SK-N-SH treated with all-trans-retinoic acid at 6 μM for 48 hours (cell line): ENCODE measurements around the gene FTO.

Experiments used
- ARNTL ChIP-seq: fragments of 450-650 bp; formaldehyde crosslinking; IDR thresholded peaks from 2 replicates; pipeline ENCODE4 v1.5.0; 2020; ENCODE audit warnings: low read depth, mild to moderate bottlenecking, moderate library complexity, borderline replicate concordance
- CREB5 ChIP-seq: fragments of 250-450 bp; sonication (Bioruptor Pico); IDR thresholded peaks from 2 replicates; pipeline ENCODE4 v1.5.1; 2020; ENCODE audit warnings: low read depth, mild to moderate bottlenecking, moderate library complexity
- CSDC2 ChIP-seq: fragments of 250-450 bp; sonication (Bioruptor Pico); IDR thresholded peaks from 2 replicates; pipeline ENCODE4 v1.5.0; 2020; ENCODE audit warnings: mild to moderate bottlenecking, moderate library complexity
- CSRNP3 ChIP-seq: fragments of 250-450 bp; sonication (Bioruptor Pico); IDR thresholded peaks from 2 replicates; pipeline ENCODE4 v1.5.1; 2021; ENCODE audit warnings: mild to moderate bottlenecking, moderate library complexity
- PATZ1 ChIP-seq: fragments of 250-450 bp; sonication (Bioruptor Pico); IDR thresholded peaks from 2 replicates; pipeline ENCODE4 v1.8.0; 2020; ENCODE audit warnings: mild to moderate bottlenecking, moderate library complexity, borderline replicate concordance
- PPARA ChIP-seq: fragments of 250-450 bp; sonication (Bioruptor Pico); IDR thresholded peaks from 2 replicates; pipeline ENCODE4 v1.5.0; 2020; ENCODE audit warnings: mild to moderate bottlenecking, borderline replicate concordance
- RARB ChIP-seq: fragments of 250-450 bp; sonication (Bioruptor Pico); IDR thresholded peaks from 2 replicates; pipeline ENCODE4 v1.8.0; 2021; ENCODE audit warnings: mild to moderate bottlenecking, moderate library complexity
- SNAI2 ChIP-seq: fragments of 250-450 bp; sonication (Bioruptor Pico); IDR thresholded peaks from 2 replicates; pipeline ENCODE4 v1.5.0; 2020; ENCODE audit warnings: mild to moderate bottlenecking, moderate library complexity
- ZC3H10 ChIP-seq: fragments of 250-450 bp; sonication (Bioruptor Pico); IDR thresholded peaks from 2 replicates; pipeline ENCODE4 v1.5.1; 2021; ENCODE audit warnings: mild to moderate bottlenecking, moderate library complexity
- ZFP3 ChIP-seq: fragments of 250-450 bp; sonication (Bioruptor Pico); IDR thresholded peaks from 2 replicates; pipeline ENCODE4 v1.5.0; 2020; ENCODE audit warnings: mild to moderate bottlenecking, moderate library complexity
- ZFP30 ChIP-seq: fragments of 450-650 bp; formaldehyde crosslinking; IDR thresholded peaks from 2 replicates; pipeline ENCODE4 v1.5.0; 2022; ENCODE audit warnings: mild to moderate bottlenecking, moderate library complexity
- ZNF8 ChIP-seq: fragments of 450-650 bp; formaldehyde crosslinking; IDR thresholded peaks from 2 replicates; pipeline ENCODE4 v1.5.0; 2020; ENCODE audit warnings: mild to moderate bottlenecking, moderate library complexity
- TF ChIP-seq, protein P1 (sequence below): fragments of 250-450 bp; sonication (Bioruptor Pico); IDR thresholded peaks from 2 replicates; pipeline ENCODE4 v1.5.0; 2020; ENCODE audit warnings: mild to moderate bottlenecking, moderate library complexity

DNA sequence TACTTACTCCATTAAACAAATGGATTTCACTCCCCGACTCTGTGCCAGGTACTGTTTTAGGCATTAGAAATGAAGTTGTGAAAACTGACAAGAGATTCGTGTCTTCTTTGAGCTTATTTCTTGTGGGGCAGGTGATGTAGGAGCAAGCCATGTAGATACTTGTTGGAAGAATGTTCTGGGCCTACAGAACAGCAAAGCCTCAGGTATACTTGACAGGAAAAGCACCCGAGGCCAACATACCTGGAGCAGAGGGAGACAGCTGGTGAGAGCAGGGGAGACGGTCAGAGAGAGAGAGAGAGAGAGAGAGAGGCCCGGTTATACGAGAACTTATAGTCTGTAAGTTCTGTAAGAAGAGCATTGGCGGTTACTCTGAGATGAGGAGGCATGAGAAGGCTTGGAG, 110.8 kb downstream of the FTO start:
- no peak for TF ChIP-seq CREB5 (CRISPR knock-in tag)
- no peak for TF ChIP-seq ZC3H10 (CRISPR knock-in tag)
- TF ChIP-seq ARNTL (CRISPR knock-in tag): no peak
- no peak for TF ChIP-seq PATZ1 (CRISPR knock-in tag)
- TF ChIP-seq CSRNP3 (CRISPR knock-in tag): no peak
- TF ChIP-seq ZFP3 (CRISPR knock-in tag): no peak
- TF ChIP-seq RARB (CRISPR knock-in tag): no peak
- no peak for TF ChIP-seq PPARA (CRISPR knock-in tag)
- TF ChIP-seq, protein P1, sequence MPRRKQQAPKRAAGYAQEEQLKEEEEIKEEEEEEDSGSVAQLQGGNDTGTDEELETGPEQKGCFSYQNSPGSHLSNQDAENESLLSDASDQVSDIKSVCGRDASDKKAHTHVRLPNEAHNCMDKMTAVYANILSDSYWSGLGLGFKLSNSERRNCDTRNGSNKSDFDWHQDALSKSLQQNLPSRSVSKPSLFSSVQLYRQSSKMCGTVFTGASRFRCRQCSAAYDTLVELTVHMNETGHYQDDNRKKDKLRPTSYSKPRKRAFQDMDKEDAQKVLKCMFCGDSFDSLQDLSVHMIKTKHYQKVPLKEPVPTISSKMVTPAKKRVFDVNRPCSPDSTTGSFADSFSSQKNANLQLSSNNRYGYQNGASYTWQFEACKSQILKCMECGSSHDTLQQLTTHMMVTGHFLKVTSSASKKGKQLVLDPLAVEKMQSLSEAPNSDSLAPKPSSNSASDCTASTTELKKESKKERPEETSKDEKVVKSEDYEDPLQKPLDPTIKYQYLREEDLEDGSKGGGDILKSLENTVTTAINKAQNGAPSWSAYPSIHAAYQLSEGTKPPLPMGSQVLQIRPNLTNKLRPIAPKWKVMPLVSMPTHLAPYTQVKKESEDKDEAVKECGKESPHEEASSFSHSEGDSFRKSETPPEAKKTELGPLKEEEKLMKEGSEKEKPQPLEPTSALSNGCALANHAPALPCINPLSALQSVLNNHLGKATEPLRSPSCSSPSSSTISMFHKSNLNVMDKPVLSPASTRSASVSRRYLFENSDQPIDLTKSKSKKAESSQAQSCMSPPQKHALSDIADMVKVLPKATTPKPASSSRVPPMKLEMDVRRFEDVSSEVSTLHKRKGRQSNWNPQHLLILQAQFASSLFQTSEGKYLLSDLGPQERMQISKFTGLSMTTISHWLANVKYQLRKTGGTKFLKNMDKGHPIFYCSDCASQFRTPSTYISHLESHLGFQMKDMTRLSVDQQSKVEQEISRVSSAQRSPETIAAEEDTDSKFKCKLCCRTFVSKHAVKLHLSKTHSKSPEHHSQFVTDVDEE (CRISPR knock-in tag): no peak
- TF ChIP-seq SNAI2: no peak
- TF ChIP-seq ZFP30 (CRISPR knock-in tag): no peak
- TF ChIP-seq ZNF8 (CRISPR knock-in tag): no peak
- no peak for TF ChIP-seq CSDC2 (CRISPR knock-in tag)
